Trophoblast cell (in vitro differentiated cells and primary cell): Measurements from ENCODE around the gene XYLT1.

Experiments
- DNase-seq, 2 donors: peaks; one replicate each; pipeline ENCODE4 v3.0.0-alpha.2; 2016
- H2AFZ ChIP-seq: 2 replicates; pipeline ENCODE4 v1.6.1; 2013; ENCODE audit warnings: low read length, moderate library complexity, mild to moderate bottlenecking; ENCODE audit not compliant: insufficient read depth, poor library complexity
- H2AK5ac ChIP-seq: 2 replicates; pipeline ENCODE4 v1.6.1; 2013; ENCODE audit warnings: mild to moderate bottlenecking, low read length
- H2BK120ac ChIP-seq: 2 replicates; pipeline ENCODE4 v1.6.1; 2013; ENCODE audit warnings: low read length, mild to moderate bottlenecking, moderate library complexity; ENCODE audit not compliant: insufficient read depth, poor library complexity
- H2BK12ac ChIP-seq: 2 replicates; pipeline ENCODE4 v1.6.1; 2013; ENCODE audit warnings: mild to moderate bottlenecking, low read length, moderate library complexity
- H2BK5ac ChIP-seq: 2 replicates; pipeline ENCODE4 v1.6.1; 2013; ENCODE audit warnings: low read length, low read depth, moderate library complexity, mild to moderate bottlenecking; ENCODE audit not compliant: poor library complexity
- H3K14ac ChIP-seq: 2 replicates; pipeline ENCODE4 v1.6.1; 2013; ENCODE audit warnings: mild to moderate bottlenecking, low read length
- H3K18ac ChIP-seq: 2 replicates; pipeline ENCODE4 v1.6.1; 2013; ENCODE audit warnings: mild to moderate bottlenecking, low read length
- H3K23ac ChIP-seq: 2 replicates; pipeline ENCODE4 v1.6.1; 2013; ENCODE audit warnings: low read length
- H3K27ac ChIP-seq: 2 replicates; pipeline ENCODE4 v1.5.1; 2013; ENCODE audit warnings: low read depth, mild to moderate bottlenecking, inconsistent platforms, low read length, moderate library complexity
- H3K27me3 ChIP-seq: 2 replicates; pipeline ENCODE4 v1.6.1; 2013; ENCODE audit warnings: inconsistent platforms, mild to moderate bottlenecking, low read length, moderate library complexity; ENCODE audit not compliant: insufficient read depth
- H3K36me3 ChIP-seq, 2 experiments: 1 replicate in 1 of 2; 2 replicates in 1 of 2; pipeline ENCODE4 v1.6.1; 2013; ENCODE audit warnings: low read length in 2 of 2, mild to moderate bottlenecking in 2 of 2, moderate library complexity in 1 of 2; ENCODE audit not compliant: insufficient read depth in 2 of 2, control insufficient read depth in 1 of 2
- H3K4ac ChIP-seq: 2 replicates; pipeline ENCODE4 v1.6.1; 2013; ENCODE audit warnings: low read depth, mild to moderate bottlenecking, low read length, moderate library complexity
- H3K4me1 ChIP-seq, 2 experiments: 1 replicate in 1 of 2; 2 replicates in 1 of 2; pipeline ENCODE4 v1.6.1; 2013; ENCODE audit warnings: low read length in 2 of 2, mild to moderate bottlenecking in 2 of 2, moderate library complexity in 1 of 2; ENCODE audit not compliant: insufficient read depth in 2 of 2, control insufficient read depth in 1 of 2
- H3K4me2 ChIP-seq: 2 replicates; pipeline ENCODE4 v1.6.1; 2013; ENCODE audit warnings: inconsistent platforms, mild to moderate bottlenecking, low read length, moderate library complexity
- H3K4me3 ChIP-seq: 2 replicates; pipeline ENCODE4 v1.5.1; 2013; ENCODE audit warnings: mild to moderate bottlenecking, low read depth, low read length, inconsistent platforms
- H3K79me1 ChIP-seq: one replicate; pipeline ENCODE4 v1.6.1; 2013; ENCODE audit warnings: low read length
- H3K79me2 ChIP-seq: 2 replicates; pipeline ENCODE4 v1.6.1; 2013; ENCODE audit warnings: low read length, mild to moderate bottlenecking; ENCODE audit not compliant: control insufficient read depth, insufficient read depth, poor library complexity
- H3K9ac ChIP-seq: 2 replicates; pipeline ENCODE4 v1.6.1; 2013; ENCODE audit warnings: mild to moderate bottlenecking, low read length
- H3K9me3 ChIP-seq: 2 replicates; pipeline ENCODE4 v1.6.1; 2013; ENCODE audit warnings: low read depth, mild to moderate bottlenecking, control low read depth, inconsistent platforms, low read length; ENCODE audit not compliant: insufficient read depth
- H4K12ac ChIP-seq: 2 replicates; pipeline ENCODE4 v1.6.1; 2013; ENCODE audit warnings: low read depth, mild to moderate bottlenecking, low read length, moderate library complexity
- H4K8ac ChIP-seq: 2 replicates; pipeline ENCODE4 v1.6.1; 2013; ENCODE audit warnings: low read depth, mild to moderate bottlenecking, low read length, moderate library complexity
- H4K91ac ChIP-seq: one replicate; pipeline ENCODE4 v1.6.1; 2013; ENCODE audit warnings: low read depth, mild to moderate bottlenecking, low read length, moderate library complexity
- WGBS: extraction: QIAGEN DNeasy Blood & Tissue Kit; methylation state at CpG from one replicate; pipeline ENCODE4 v1.1.7; 2013; ENCODE audit warnings: missing lambda C conversion rate; ENCODE audit not compliant: insufficient read length, insufficient coverage; ENCODE audit errors: extremely low coverage; 5-methylcytosine and 5-hydroxymethylcytosine counted together

Gene XYLT1

GRCh38 chr16:17259751-17260270 lies 210.9 kb downstream of the XYLT1 start:
- no peak overlapping the region for H4K91ac ChIP-seq
- H3K4me1 ChIP-seq = no peaks in the 10 kb centered on the region
- no peak overlapping the region for H2AFZ ChIP-seq
- no peak overlapping the region for H4K12ac ChIP-seq
- DNase-seq = no peak
- H3K23ac ChIP-seq = no peak overlapping the region
- no peak overlapping the region for H3K9ac ChIP-seq
- no CpG with 5 or more reads among the region's 6 CpGs for WGBS
- no peaks in the 10 kb centered on the region for H3K79me2 ChIP-seq
- no peaks in the 10 kb centered on the region for H3K9me3 ChIP-seq
- no peak overlapping the region for H3K14ac ChIP-seq
- no peak overlapping the region for H2BK12ac ChIP-seq
- no peak overlapping the region for H2AK5ac ChIP-seq
- no peak overlapping the region for H3K18ac ChIP-seq
- no peak overlapping the region for H4K8ac ChIP-seq
- H3K4me3 ChIP-seq = no peak overlapping the region
- H3K79me1 ChIP-seq = no peaks in the 10 kb centered on the region
- peaks cover 2 to 3% of the 10 kb centered on the region in 2 experiments for H3K36me3 ChIP-seq
- no peaks in the 10 kb centered on the region for H3K27me3 ChIP-seq
- no peak overlapping the region for H3K4ac ChIP-seq
- no peak overlapping the region for H2BK5ac ChIP-seq
- no peak overlapping the region for H3K27ac ChIP-seq
- H3K4me2 ChIP-seq = no peak overlapping the region
- H2BK120ac ChIP-seq = no peak overlapping the region

DNA sequence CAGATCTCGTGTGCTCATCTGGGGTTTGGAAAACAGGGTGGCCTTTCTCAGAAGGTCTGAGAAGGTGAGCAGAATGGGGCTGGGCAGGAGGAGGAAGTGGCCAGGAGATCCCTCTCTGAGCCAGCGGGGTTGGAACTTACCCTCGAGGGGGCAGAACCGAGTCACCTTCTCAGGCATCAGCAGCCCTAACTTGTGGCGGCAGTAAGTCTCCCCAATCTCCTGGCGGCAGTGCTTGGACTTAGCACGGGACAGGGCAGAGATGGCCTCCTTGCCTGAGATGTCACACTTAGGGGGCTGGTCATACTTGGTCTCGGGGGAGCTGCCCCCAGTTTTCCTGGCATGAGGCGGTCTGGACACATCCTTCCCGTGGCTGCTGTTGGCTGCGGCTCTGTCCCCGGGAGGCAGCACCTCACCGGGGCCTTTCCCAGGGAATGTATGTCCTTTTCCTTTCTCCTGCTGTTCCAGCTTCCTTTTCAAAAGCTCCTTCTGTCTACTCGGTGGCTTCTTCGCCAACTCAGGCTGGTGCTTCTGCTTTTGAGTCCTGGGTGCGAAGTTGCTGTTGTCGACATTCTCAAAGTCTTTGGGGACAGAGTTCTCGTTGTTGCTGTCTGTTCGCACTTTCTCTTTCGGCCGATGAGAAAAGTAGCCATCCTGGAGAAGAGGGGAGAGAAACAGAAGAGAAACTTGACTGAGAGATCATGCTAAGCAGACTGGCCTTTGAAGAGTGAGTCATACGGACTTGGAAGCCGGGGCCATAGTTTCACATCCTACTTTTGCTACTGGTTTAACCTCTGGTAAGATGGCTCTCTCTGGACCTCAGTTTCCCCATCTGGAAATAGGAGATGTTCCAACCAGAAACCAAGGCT lies 211.7 kb downstream of the XYLT1 start:
- no peak overlapping the region for H3K27ac ChIP-seq

DNA sequence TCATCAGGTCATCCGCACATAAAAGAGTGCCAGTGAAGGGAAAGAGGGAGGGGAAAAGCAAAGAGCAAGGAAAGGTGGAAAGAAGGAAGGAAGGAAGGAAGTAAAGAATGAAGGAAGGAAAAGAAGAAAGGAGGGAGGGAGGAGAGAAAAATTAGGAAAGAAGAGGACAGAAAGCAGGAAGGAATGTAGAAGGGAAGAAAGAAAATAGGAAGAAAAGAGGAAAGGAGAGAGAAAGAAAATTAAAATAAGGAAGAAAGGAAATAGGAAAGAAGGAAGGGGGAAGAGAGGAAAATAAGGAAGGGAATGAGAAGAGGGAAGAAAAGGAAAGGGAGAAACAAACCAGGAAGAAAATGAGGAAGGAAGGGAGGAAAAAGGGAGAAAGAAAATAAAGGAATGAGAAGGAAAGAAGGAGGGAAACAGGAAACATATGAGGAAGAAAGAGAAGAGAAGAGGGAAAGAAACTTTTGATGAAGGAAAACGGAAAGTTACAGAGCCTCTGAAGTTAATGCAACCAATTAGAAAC lies 212.6 kb downstream of the XYLT1 start:
- Histone ChIP-seq H3K36me3 (peaks cover 2 to 3% of the 10 kb centered on the region in 2 experiments), H3K27me3 (no peaks in the 10 kb centered on the region), H3K4me3 (no peak overlapping the region), H3K27ac (no peak overlapping the region), H3K9me3 (no peaks in the 10 kb centered on the region), H4K8ac (no peak overlapping the region), H3K23ac (no peak overlapping the region), H3K4me1 (no peaks in the 10 kb centered on the region), H4K12ac (no peak overlapping the region), H3K4ac (no peak overlapping the region), H4K91ac (no peak overlapping the region), H2BK120ac (no peak overlapping the region), H3K9ac (no peak overlapping the region), H2BK12ac (no peak overlapping the region), H3K4me2 (no peak overlapping the region), H3K79me2 (no peaks in the 10 kb centered on the region), H3K18ac (no peak overlapping the region), H3K14ac (no peak overlapping the region), H2BK5ac (no peak overlapping the region), H3K79me1 (no peaks in the 10 kb centered on the region), H2AFZ (no peak overlapping the region), H2AK5ac (no peak overlapping the region)
- DNase-seq = no peak
- WGBS = no CpG with 5 or more reads among the region's 2 CpGs

More for the DNA sequence above, 211.7 kb downstream of the XYLT1 start:
- Histone ChIP-seq H3K4me3 (no peak overlapping the region), H2BK5ac (no peak overlapping the region), H3K79me2 (no peaks in the 10 kb centered on the region), H3K36me3 (peaks cover 2 to 3% of the 10 kb centered on the region in 2 experiments), H3K23ac (no peak overlapping the region), H3K18ac (no peak overlapping the region), H2BK12ac (no peak overlapping the region), H3K4me2 (no peak overlapping the region), H2AFZ (no peak overlapping the region), H3K14ac (no peak overlapping the region), H2BK120ac (no peak overlapping the region), H4K8ac (no peak overlapping the region), H3K79me1 (no peaks in the 10 kb centered on the region), H4K91ac (no peak overlapping the region), H4K12ac (no peak overlapping the region), H3K9ac (no peak overlapping the region), H3K27me3 (no peaks in the 10 kb centered on the region), H3K4ac (no peak overlapping the region), H2AK5ac (no peak overlapping the region), H3K9me3 (no peaks in the 10 kb centered on the region), H3K4me1 (no peaks in the 10 kb centered on the region)
- no CpG with 5 or more reads among the region's 23 CpGs for WGBS
- peak in 1 of 2 donors; percentile 18 for DNase-seq

- H2BK5ac ChIP-seq = no peak overlapping the region
- H2BK120ac ChIP-seq = no peak overlapping the region
- no peak overlapping the region for H3K4ac ChIP-seq
- no peak overlapping the region for H2AFZ ChIP-seq
- no peak overlapping the region for H3K18ac ChIP-seq
- no peak overlapping the region for H4K12ac ChIP-seq
- H3K79me1 ChIP-seq = no peaks in the 10 kb centered on the region
- no peak overlapping the region for H4K8ac ChIP-seq
- no peak overlapping the region for H3K9ac ChIP-seq
- H3K23ac ChIP-seq = no peak overlapping the region
- no peak overlapping the region for H3K4me2 ChIP-seq
- no CpG with 5 or more reads among the region's 13 CpGs for WGBS
- H3K4me1 ChIP-seq = no peaks in the 10 kb centered on the region
- H2BK12ac ChIP-seq = no peak overlapping the region
- no peak overlapping the region for H3K14ac ChIP-seq
- no peak overlapping the region for H2AK5ac ChIP-seq
- H3K79me2 ChIP-seq = no peaks in the 10 kb centered on the region
- no peak for DNase-seq
- H4K91ac ChIP-seq = no peak overlapping the region
- no peak overlapping the region for H3K27ac ChIP-seq
- peaks cover 2 to 3% of the 10 kb centered on the region in 2 experiments for H3K36me3 ChIP-seq
- H3K9me3 ChIP-seq = no peaks in the 10 kb centered on the region
- H3K27me3 ChIP-seq = no peaks in the 10 kb centered on the region
- no peak overlapping the region for H3K4me3 ChIP-seq
Measured at GRCh38 chr16:17257426-17258023, 213.2 kb downstream of the XYLT1 start.
